ENCODE results near the gene EMP3.

Gene EMP3

DNA sequence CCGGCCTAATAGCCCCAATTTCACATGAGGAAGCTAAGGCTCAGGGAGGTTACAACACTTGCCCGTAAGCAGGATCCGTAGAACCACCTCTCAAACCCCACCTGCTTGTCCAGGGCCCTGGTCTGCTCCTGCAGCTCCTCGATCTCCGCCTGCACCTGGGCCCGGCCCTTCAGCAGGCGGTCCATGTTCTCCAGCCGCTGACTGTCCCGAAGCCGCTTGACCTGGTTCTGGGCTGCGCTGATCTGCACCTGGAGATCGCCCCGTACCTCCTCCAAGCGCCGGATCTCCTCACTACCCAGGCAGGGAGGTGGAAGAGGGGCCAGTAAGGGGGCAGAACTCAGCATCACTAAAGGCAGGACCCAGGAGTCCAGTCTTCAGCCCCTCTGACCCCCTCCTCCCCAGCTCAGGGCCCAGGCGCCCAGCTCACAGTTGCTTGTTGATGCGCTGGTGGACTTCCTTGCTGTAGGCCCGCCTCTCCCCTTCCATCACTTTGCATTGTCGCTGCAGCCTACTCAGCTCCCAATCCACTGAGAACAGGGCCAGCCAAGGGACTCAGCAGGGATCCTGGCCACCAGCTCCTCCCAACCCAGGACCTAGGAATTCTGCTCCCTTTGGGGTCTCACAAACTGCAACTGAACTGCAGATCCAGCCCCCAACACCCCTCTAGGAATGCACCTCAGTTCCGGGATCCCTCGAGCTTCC is 6.9 kb upstream of the EMP3 start:
- DNase-seq = no peak

DNA sequence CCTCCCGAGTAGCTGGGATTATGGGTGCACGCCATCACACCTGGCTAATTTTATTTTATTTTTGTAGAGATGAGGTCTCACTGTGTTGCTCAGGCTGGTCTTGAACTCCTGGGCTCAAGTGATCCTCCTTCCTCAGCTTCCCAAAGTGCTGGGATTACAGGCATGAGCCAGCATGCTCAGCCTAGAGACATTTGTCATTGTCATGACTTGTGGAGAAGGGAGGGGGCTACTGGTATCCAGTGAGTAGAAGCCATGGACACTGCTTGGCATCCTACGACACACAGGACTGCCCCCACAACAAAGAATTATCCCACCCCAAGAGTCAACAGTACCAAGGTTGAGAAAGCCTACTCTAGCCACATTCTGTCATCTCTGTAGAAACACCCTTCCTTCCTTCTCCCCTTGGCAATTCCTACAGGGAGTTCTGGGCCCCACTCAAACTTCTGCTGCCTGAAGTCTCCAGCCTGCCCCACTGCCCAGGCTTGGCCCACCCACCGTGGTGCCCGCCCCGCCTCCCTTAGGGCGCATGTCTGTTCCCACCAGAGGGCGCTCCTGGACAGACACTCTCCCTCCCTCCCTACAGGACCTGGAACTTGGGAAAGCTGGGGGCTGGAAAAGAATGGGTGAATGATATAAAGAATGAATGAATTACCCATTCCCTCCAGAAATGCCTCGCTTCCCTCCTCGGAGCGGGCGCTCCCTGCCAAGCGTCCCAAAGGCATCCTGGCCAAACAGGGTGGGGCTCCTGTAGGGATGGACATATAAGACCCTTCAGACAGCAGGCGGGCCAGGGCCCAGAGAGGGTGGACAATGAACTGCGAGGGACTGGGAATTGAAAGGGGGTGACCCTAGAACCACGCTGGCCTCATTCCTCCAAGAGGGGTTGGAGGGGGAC is 5.5 kb upstream of the EMP3 start:
- peak; percentile 17 for DNase-seq

DNA sequence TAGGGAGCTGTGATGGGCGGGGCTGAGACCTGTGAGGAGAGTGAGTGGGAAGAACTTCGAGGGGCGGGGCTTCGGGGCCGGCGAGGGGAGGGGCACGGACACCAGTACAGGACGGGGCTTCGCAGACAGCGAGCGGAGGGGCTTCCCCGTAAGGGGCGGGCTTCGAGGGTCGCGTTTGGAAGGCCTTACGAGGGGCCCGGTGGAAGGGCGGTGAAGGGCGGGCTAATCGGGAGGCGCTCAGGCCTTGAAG is 4.1 kb upstream of the EMP3 start:
- peak; percentile 95 for DNase-seq

DNA sequence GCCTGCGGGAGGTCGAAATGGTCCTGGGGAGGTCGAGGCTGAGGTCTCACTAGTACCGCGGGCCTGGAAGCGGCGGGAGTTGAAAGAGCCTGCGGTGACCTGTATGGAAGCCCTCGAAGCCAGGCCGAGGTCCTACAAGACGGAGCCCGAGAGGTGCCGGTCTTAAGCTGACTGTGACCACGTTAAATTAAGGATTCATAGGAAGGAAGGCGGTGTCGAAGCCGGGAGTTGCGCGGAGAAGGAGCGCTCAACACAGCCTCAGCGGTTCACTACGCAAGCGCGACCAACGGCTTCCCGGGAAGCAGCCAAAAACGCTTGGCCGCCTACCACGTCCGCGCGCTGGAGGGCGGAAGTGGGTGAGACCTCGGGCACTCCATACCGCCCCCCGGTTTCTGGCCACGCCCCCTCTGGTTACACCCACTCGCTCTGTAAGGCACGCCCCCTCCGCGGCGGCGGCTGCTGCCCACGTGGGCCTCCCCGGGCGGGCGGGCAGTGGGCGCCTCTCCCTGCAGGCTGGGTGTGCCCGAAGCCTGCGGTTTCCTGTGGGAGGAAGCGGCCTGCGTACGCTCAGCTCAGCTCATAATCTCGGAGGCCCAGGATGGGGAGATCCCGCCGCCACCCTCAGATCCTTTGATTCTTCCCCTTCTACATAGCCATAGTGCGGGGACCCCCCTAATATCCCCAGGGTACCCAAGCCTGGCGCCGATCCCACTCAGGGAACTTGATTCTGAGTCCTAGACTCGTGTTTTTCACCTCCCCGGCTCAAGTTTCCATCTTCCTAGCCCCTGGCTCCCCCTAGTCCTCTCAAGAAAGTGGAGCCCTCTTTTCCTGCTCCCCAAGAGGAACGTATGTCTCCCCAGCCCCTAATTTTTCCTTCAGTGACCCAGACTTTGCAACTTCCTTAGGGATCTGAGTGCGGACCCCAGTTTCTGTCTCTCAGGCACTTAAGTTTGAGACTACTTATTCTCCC is 3.4 kb upstream of the EMP3 start:
- peak; percentile 97 for DNase-seq

DNA sequence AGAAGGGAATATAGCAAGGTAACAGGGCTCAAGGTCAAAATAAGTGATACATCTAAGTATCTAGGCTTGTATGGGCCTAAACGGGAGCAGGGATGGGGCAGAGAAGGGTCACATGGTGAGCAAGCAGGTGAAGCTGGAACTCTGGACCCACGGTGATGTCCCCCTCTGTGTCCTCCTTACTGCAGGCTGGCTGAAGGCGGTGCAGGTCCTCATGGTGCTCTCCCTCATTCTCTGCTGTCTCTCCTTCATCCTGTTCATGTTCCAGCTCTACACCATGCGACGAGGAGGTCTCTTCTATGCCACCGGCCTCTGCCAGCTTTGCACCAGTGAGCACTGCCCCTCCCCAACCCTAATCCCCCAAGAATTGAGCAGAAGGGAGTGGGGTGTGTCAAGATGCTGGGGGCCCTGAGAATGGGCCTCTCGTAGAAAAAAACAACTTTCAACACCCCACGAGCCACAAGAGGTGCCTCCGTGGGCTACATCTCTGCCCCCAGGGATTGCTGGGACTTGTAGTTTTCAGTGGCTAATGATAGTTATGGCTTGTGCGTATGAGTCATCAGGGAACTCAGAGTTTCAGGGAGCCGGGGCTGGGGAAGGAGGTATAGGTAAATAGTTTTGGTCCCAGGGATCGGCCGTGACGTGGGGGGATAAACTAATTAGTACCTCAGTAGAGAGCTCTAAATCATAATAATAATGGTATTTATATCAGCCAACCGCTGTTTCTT is 4.0 kb downstream of the EMP3 start:
- no peak for DNase-seq

DNA sequence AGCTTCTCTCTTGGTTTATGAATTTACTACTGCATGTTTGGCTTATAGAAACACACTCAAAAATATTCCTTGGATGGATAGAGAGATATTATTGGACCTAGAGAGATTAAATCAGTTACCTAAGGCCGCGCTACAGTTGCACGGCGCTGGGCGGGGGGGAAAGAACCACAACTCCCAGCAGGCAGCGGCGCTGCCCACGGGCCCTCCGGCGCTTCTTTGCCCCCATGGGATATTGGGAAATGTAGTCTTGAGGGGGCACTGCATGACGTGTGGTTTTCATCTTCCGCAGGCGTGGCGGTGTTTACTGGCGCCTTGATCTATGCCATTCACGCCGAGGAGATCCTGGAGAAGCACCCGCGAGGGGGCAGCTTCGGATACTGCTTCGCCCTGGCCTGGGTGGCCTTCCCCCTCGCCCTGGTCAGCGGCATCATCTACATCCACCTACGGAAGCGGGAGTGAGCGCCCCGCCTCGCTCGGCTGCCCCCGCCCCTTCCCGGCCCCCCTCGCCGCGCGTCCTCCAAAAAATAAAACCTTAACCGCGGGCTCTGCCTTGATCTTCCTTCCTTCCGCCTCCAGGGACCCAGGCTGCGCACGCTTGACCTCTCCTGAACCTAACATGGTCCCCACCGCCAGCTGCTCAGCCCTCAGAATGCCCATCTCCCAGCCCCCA is 4.8 kb downstream of the EMP3 start:
- peak; percentile 68 for DNase-seq

DNA sequence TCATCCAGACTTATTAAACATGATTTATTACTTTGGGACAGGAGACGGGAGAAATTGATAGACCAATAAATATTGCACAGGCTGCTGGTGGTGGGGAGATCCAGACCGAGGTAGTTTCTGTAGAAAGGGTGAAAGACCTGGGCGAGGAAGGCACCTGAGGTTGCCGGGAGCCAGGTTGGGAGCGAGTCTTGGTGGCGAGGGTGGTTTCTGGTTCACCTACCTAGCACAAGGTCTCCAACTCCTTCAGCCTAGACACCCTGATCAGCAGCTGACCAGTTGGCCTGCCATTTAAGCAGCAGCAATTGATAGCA is 7.0 kb downstream of the EMP3 start:
- DNase-seq = no peak

DNA sequence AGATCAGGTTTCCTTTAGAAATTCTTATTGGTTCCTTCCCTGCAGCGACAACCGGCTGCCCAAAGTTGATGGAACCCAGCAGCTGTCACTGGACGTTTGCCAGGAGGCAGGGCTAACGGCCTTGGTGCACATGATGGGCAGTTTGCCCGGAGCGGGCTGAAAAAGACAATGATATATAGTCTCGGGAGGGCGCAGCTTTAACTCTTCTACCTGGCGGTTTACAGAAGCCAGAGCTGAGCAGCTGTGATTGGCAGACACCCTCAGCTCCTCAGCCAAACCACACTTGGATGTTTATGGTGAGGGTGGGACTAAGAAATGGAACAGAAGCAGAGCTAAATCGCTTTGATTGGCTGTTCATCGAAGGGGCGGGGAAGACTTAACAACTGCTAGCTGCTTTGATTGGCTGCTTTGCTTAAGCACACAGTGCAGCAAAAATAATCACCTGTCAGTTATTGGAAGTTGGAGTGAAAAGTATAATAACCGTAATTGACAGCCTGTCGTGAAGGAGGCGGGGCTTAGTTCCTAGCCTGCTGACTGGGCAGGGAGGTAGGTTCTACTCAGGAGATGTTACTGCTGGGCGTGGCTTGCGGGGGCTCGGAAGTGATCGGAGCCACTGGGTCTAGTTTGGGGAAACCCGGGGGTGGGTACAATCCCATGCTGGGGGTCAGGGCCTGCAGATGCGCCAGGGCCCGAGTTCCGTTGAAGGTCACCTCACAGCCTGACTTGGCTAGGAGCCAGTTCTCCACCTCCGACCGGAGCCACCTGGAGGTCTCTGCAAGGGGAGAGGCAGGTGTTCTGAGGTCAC is 7.5 kb downstream of the EMP3 start:
- DNase-seq = peak; percentile 98

DNA sequence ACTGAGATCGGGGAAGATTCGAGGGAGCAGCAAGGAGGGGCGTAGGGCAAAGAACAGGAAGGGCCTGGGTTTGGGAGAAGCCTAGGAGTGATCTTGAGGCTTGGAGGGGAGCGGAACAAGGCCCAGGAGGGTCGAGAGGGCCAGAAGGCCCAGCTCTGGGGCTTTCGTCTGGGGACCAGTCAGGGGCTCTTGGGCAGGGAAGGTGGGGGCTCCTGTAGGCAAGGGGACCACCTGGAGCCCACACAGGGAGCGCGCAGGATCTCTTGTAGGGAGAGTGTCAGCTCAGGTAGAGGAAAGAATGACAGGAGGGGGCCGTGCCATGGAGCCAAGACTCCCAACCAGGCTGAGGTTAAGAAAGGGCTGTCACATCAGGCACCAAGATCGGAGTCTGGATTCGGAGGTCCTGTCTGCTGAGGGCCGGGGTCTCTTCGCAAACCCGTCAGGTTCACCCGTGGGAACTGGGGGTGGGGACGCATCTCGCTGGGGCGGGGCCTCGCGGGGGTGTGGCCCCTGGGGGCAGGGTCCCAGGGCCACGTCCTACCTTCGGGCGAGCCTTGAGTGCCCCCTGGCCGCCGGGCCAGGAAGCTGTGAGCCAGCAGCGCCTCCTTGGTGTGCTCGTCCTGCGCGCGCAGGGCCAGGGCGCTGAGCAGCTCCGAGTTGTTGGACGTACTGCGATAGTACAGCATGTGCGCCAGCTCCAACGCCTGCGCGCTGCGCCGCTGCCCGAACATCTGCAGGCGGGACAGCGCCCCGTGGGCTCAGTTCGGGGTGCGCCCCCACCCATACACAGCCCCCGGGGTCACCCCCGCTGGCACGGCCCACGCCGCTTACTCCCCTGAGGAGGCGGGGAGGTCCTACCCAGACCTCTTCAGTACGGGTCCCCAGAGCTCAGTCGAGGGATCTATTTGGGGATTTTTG is 8.4 kb downstream of the EMP3 start:
- DNase-seq = peak; percentile 82

DNA sequence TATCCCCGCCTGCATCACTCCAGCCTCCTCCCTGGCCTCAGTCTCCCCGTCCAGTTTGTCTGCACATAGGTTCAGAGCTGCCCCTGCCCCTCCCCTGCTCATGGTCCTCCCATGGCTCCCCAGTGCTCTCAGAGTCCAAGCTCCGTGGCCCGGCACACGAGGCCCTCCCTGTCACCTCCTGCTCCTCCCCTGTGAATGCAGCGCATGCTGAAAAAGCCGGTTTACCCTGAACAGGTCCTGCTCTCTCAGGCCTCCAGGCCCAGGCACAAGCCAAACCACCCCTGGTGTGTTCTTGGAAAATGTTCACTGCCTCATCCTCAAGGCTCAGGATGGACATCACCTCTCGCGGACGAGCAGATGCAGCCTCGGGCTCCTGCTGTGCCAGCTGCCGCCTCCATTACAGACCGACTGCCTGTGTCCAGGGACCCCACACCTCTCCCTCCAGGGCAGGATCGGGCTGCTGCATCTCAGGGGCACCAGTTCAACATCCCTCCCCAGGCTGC is 13.0 kb downstream of the EMP3 start:
- no peak for DNase-seq

DNA sequence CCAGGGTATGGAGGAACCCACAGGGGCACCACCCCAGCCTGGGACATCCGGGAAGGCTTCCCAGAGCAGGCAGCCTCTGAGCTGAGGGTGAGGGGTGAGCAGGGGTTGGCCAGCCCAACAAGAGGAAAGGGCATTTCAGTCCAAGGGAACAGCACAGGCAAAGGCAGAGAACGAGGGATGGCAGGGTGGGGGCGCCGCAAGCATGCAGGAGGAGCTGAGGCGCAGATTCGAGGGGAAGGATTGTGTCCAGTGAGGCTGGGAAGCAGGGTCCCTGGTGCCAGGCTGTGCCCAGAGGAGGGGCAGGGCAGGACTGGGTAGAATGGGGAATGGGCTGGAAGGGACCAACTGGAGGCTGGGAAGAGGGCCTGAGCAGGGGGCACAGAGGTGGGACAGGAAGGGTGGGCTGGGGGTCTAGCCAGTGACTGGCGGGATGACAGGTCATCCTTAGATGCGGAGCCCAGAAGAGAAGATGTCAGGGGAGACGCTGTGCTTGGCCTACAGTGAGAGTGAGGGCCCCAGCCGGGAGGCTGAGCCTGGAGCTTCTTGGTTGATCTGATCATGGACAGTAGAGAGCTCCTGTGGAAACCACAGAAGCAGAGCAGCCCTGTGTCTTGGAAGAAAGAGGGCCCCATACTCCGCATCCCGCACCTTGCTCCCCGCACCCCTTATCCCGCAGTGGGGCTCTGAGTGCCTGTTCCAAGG is 13.6 kb downstream of the EMP3 start:
- no peak for DNase-seq

DNA sequence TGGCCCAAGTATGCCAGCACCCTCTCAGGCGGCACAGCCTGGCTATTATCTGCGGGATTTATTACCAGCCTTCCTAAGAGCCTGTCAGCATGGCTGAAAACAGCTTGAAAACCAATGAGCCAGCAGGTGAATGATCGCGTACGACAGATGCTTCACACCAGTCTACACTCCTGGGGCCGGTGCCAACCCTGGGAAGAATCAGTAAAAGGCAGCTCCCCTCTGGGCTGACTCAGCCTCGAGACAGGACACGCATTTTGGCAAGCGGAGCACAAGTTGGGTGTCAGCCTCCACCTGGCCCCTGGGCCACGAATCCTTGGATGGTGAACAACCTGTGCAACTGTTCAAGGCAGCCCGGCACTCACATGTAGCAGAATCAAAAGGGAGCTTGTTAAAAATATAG is 15.6 kb downstream of the EMP3 start:
- DNase-seq = no peak

DNA sequence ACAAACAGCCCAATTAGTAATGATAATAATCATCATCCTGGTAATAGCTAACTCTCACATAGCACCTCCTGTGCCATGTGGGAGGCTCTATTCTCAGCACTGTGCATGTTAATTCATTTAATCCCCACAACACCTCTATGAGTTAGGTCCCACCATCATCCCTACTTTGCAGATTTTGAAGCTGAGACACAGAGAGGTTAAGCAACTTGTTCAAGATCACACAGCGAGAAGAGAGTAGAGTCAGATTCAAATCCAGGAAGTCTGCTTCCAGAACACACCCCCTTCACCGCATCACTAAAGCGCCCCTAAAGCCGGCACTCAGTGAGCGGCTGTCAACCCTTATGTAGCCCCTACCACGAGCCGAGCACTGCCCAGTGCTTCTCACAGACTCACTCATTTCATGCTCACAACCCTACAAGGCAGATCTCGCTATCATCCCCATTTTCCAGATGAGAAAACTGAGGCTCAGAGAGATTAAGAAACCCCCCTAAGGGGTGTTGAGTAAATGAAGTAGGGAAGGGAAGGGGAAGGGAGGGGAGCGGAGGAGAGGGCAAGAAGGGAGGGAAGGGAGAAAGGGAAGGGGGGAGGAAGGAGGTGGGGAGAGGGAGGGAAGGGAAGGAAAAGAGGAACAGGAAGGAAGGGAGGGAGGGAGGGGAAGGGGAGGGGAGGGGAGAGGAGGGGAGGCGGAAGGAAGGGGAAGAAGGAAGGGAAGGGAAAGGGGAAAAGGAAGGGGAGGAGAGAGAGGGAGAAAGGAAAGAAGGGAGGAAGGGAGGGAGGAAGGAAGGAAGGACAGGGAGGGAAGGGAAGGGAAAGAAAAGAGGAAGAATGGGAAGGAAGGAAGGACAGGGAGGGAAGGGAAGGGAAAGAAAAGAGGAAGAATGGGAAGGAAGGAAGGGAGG is 16.4 kb downstream of the EMP3 start:
- DNase-seq = no peak

DNA sequence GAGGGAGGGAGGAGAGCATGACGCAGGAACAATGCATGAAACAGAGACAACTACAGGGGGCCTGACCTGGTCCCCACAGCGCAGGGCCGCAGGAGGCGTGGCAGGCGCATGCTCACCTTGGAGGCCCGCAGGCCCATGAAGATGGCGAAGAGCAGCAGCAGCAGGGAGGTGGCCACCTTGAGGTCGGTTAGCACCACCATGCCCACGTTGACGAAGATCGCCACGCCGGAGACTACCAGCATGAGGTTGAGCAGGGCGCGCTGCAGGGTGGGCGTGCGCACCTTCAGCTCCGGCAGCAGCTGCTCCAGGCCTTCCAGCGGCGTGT is 17.0 kb downstream of the EMP3 start:
- DNase-seq = no peak

DNA sequence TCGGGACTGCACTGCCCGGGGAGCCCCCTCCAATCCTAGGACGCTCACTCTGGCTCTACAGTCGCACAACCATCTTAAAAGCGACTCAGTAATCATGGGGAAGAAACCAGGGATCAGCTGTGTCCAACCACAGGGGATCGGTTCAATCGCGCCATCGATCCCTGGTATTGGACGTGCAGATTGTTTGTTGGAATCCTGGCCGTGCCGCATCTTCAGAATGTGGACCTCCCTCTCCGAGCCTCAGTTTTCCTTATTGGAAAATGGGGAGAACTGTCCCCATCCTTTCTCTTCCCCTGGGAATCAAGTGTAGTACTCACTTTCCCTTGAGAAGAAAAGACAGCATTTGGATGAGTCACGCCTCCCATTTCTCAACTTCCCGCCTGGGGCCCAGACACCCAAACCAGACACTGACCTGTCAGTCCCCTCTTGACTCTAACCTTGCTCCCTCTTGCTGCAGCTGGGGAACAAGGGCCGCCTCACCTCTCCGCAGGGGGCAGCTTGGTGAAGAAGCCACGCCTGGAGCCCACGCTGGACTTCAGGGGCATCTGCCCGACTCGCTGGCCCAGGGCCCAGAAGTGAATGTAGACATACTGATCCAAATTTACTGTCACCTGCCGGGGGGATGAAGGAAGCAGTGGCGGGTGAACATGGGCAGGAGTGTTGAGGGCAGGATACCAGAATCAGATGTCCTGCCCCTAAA is 17.6 kb downstream of the EMP3 start:
- no peak for DNase-seq

DNA sequence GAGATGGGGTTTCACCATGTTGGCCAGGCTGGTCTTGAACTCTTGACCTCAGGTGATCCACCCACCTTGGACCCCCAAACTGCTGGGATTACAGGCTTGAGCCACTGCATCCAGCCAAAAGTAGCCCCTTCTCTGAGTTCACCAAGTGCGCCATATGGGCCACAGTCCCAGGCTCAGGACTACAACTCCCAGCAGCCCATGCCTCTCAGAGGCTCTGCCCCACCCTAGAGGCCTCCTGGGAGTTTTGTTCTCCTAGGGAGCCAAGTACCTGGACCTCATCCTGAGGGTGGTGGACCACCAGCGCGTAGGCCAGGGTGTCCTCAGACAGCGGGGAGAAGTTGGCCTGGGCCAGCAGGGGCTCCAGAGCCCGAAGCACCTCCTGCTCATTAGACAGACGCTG is 19.5 kb downstream of the EMP3 start:
- no peak for DNase-seq

DNA sequence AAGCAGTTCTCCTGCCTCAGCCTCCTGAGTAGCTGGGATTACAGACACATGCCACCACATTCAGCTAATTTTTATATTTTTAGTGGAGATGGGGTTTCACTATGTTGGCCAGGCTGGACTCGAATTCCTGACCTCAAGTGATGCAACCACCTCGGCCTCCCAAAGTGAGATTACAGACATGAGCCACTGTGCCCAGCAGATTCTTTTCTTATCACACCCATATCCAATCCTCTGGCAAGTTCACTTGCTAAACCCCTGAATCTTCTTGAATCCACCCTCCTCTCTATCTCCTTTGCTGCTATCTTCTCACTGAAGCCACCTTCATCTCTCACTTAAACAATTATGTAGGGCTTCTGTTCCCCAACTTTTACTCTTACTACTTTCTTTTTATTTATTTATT is 20.8 kb downstream of the EMP3 start:
- no peak for DNase-seq

DNA sequence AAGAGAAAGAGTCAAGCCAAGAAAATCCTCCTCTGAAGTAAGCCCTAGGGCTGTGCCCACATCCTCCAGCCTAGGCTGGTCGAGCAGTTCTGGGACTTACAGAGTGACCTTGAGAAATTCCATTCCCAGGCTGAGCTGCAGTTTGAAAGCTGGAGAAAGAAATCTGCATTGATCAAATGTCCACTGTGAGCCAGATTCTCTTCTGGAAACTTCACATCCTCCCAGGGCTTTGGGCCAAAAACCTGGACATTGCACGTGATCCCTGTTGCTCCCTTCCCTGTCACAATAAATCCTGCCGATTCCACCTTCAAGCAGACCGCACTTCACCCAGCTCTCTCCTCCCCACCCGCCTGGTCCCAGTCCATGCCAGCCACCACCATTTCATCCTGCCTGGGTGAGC is 22.7 kb downstream of the EMP3 start:
- DNase-seq = no peak

Data from NCI-H1048 (cell line).